GM19468 (cell line): ENCODE measurements around the gene CUEDC2.
"Not testable (repeated sequence)": the region's sequence is repeated elsewhere in the genome, so short reads cannot be mapped to it uniquely, and the experiment has no call there.

Source experiments
- ATAC-seq: cut with Tn5 transposase; IDR thresholded peaks from one replicate; pipeline ENCODE4 v1.9.1; 2021; ENCODE audit warnings: mild to moderate bottlenecking, moderate library complexity, moderate number of reproducible peaks; ENCODE audit not compliant: unreplicated experiment; ENCODE audit errors: extremely low read depth

The CUEDC2 gene

GRCh38 chr10:102455893-102456471 is 23.6 kb upstream of the CUEDC2 start:
- no peak for ATAC-seq

- ATAC-seq: not testable (repeated sequence)
These were observed 22.5 kb upstream of the CUEDC2 start for GRCh38 chr10:102454662-102455487.

- ATAC-seq: no peak
These were observed 21.1 kb upstream of the CUEDC2 start for GRCh38 chr10:102453502-102453901.

- no peak for ATAC-seq
These were observed 20.4 kb upstream of the CUEDC2 start for GRCh38 chr10:102452672-102453340.

- ATAC-seq: no peak
These were observed 19.0 kb upstream of the CUEDC2 start, which contains the start of gene C10orf95 for GRCh38 chr10:102451105-102451969. Gene C10orf95, minus strand, starts transcription at chr10:102451543. Its CDS starts 450 bp downstream, at chr10:102451093.

- ATAC-seq: peak; percentile 60
These were observed 18.2 kb upstream of the CUEDC2 start for GRCh38 chr10:102450374-102451104.

- no peak for ATAC-seq
These were observed 17.7 kb upstream of the CUEDC2 start for GRCh38 chr10:102450124-102450373.

GRCh38 chr10:102449321-102450123 is 17.1 kb upstream of the CUEDC2 start:
- peak; percentile 35 for ATAC-seq

GRCh38 chr10:102444851-102445250 is 12.5 kb upstream of the CUEDC2 start:
- no peak for ATAC-seq

GRCh38 chr10:102438374-102438773 is 6.0 kb upstream of the CUEDC2 start:
- ATAC-seq: no peak

- ATAC-seq: no peak
These were observed 5.1 kb upstream of the CUEDC2 start for GRCh38 chr10:102437515-102437914.

GRCh38 chr10:102436312-102436711 is 3.9 kb upstream of the CUEDC2 start:
- ATAC-seq: no peak

GRCh38 chr10:102435529-102436233 is 3.3 kb upstream of the CUEDC2 start:
- ATAC-seq: no peak

GRCh38 chr10:102435133-102435497 is 2.7 kb upstream of the CUEDC2 start:
- ATAC-seq: no peak

GRCh38 chr10:102434394-102435132 is 2.2 kb upstream of the CUEDC2 start:
- no peak for ATAC-seq

- no peak for ATAC-seq
These were observed 1.3 kb upstream of the CUEDC2 start for GRCh38 chr10:102433619-102434046.

- no peak for ATAC-seq
These were observed 786 bp downstream of the CUEDC2 start for GRCh38 chr10:102431452-102432124.
